Stimulated activated CD4-positive, alpha-beta T cell treated with anti-CD3 and anti-CD28 coated beads, TNF-alpha, amount 100 ng/mL, for 4 hours (primary cell): ENCODE measurements around the gene FKBP3.
A peak's percentile ranks its signal among the peaks of the same experiment; 100 is the strongest.
"Not testable (repeated sequence)": the region's sequence is repeated elsewhere in the genome, so short reads cannot be mapped to it uniquely, and the experiment has no call there.

Experiments used
- DNase-seq, 3 experiments: peaks; one replicate each; pipeline ENCODE4 v3.0.0-alpha.2; 2020; ENCODE audit warnings: low read depth in 3 of 3

Gene FKBP3

DNA sequence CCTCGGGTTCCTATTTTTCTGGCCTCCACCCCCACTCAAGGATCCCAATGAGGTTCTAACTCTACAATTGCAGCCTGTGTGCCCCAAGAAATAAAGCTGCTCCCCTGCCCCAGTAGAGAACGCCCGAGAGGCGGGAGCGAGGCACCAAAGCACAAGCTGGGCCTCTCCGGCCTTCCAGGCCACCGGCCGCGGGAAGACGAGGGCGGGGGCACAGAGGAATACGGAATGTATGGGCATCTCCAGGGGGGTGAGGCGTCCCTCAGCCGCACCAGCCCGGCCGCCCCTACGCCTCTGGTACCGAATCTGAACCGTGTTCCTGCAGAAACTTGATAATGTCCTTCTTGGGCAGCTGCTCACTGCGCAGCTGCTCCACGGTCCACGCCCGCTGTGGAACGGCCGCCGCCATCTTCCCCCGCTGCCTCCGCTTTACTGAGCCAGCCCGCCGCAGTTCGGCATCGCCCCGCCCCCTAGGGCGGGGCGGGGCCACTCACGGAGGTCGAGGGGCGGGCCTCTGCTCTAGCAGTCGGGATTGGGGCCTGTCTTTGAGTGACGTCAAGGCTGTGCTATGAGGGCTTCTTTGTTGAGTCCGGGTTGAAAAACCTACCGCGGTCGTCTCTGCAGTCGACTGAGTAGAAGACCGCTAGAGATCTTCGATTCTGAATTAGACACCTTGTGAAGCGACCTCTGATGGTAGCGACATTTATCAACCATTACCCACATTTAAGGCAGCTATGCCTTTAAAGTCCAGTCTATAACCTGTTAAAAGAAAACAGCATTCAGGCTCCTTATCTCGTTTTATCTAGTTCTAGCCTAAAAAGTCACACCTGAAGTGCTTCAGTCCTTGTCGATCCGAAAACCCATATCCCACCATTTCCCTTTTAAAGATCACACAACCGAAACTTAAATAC is at the start of gene FKBP3:
TSS of gene FKBP3 (minus strand) at position 431 of the 908 bp plus-strand sequence. CDS start at position 406, 25 bp downstream.
- peak; percentile 89 to 91 (median 91) for DNase-seq

DNA sequence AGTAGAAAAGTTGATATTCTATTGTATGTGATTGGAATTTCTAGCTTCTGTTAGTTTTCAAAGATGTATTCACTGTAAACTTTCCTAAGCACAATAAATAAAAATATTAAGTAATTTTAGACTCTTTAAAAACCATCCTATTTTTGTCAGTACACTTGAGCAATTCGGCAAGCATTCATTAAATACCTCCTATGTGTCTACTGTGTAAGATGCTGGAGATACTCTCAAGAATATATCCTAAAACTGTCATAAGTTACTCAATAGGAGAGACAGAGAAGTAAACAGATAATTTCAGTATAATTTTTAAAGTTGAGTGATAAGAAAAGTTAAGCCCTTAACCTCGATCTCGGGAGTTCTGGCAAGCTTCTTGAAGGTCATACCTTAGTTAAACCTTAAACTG is 47.5 kb upstream of the FKBP3 start:
- DNase-seq, result no peak

DNA sequence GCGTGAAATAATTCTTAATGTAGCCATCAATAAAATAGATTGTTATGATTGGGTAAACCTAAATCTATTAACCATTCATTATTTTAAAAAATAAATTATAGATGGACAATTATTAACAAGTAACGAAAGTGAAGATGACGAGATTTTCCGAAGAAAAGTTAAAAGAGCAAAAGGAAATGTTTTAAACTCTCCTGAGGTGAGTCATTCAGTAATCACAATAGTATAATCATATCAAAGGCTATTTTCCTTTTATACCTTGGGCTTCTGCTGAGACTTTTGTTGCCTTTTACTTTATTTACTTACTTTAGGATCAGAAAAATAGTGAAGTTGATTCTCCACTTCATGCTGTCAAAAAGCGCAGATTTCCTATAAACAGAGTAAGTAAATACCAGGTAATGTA is 47.0 kb upstream of the FKBP3 start:
- no peak for DNase-seq

DNA sequence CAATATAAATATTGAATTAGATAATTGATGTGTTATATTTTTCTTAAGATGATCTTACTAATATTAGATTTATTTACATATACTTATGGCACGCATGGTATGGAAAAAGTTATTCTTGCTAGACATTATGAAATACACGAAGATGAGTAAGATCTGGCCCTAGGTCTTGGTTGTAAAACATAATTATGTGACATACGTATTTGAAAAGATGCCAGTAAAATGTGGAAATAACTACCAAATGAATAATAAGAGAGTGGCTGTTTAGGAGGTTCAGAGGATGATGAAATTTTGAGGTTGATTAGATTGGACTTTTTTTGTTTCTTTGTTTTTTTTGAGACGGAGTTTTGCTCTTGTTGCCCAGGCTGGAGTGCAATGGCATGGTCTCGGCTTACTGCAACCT is 42.8 kb upstream of the FKBP3 start:
- no peak for DNase-seq

DNA sequence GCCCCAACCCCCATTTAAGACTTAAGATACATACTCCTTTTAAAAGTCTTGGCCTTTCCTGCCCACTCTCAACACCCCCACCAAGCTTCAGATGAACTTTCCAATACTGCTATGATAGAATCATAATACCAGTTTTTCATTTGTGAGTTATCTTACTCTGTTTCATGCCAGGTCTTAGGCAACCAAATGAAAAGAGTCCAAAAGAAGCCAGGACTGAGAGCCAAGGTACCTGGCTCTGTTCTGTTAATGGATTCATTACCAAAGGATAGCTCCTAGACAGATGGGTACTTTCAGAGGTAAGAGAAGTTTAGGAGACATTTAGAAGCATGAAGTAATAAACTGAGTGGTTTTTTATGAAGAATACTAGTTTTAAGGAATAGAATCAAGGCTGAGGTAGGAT is 35.6 kb upstream of the FKBP3 start:
- DNase-seq, result no peak

DNA sequence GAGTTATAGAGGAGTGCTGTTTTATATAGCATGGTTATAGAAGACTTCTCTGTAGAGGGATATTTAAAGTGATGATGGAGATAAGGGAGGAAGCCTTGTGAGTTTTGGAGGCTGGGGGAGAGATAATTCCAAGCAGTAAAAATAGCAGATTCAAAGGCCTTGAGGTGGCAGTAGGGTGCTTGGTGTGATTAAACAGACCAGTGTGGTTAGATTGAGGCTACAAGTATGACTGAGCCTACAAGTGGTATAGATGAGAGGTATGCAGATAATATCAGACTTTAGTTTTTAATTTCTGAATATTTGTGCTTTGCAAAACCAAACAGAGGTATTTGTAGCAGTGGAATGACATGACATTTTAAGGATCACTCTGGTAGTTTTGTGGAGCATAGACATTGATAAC is 21.8 kb upstream of the FKBP3 start:
- no peak for DNase-seq

DNA sequence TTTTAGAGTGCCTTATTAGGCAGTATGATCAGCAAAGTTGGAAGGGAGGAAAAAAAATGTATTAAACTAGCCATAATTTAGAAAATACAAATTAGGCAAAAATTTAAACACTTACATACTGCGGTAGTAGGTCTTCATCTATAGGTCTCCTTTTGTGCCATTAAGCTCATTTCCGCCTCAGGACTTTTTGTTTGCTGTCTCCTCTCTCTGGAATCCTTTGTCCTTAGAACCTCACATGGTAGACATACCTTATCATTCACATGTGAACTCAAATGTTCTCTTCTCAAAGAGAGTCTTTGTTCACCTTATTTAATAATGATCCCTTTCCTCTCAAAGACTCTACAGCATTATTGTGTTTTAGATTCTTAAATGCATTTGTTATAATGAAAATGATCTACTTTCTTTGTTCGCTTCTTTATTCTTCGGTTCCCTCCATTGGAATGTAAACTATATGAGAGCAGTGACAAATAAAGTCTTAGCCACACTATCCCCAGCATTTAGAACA is 16.2 kb upstream of the FKBP3 start:
- DNase-seq, result no peak

DNA sequence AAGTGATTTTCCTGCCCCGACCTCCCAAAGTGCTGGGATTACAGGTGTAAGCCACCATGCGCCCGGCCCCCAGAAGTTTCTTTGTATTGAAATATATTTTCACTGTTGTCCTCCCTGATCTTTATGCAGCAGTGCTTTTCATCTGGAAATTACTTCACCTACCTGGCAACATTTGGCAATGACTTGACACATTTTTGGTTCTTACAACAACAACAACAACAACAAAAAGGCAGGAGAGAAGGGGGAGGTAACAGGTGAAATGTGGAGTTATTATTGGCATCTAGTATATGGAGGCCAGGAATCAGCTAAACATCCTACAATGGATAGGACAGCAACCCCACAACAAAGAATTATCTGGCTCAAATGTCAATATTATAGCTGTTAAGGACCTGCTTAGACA is 15.3 kb upstream of the FKBP3 start:
- DNase-seq, result no peak

DNA sequence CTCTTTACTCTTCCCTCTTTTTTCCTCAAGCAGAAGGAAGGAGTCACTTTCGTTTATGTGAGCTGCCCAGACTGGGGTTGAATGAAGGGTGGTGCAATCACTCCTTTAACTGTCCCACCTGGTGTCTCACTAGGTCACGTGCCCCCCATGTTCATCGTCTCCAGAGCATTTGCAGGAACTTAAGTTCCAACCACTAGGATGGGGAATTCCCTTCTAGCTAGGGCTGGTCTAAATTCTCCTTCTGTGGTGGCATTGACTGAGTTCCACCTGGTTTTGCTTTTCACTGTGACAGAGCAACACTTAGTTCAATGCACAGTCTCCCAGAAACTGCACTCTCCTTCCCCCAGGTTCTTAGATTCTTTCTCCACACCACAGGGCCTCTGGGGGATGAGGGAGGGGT is 10.9 kb upstream of the FKBP3 start:
- DNase-seq, result no peak

DNA sequence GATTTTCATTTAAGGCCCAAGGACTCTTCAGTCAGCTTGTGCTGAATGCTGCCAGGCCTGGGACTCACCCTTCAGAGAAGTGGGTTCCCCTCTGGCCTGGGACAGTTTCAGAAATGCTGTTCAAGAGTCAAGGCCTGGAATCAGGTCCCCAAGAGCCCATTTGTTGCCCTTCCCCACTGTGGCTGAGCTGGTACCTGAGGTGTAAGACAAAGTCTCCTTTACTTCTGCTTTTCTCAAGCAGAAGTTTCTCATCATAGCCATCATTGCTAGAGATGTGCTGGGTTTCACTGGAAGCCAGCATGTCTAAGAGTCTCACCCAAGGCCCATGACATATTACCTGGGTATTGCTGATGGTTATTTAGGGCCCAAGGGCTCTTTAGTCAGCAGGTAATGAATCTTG is 10.4 kb upstream of the FKBP3 start:
- no peak for DNase-seq

DNA sequence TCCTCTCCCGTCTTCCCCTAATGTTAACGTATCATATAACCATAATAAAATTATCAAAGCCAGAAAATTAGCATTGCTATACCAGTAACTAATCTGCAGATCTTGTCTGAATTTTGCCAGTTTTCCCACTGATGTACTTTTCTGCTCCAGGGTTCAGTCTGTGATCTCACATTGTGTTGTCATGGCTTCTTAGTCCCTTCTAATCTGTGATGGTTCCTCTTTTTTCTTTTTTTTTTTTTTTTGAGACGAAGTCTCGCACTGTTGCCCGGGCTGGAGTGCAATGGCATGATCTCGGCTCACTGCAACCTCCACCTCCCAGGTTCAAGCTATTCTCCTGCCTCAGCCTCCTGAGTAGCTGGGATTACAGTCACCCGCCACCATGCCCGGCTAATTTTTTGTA is 7.8 kb upstream of the FKBP3 start:
- DNase-seq, result not testable (repeated sequence)

DNA sequence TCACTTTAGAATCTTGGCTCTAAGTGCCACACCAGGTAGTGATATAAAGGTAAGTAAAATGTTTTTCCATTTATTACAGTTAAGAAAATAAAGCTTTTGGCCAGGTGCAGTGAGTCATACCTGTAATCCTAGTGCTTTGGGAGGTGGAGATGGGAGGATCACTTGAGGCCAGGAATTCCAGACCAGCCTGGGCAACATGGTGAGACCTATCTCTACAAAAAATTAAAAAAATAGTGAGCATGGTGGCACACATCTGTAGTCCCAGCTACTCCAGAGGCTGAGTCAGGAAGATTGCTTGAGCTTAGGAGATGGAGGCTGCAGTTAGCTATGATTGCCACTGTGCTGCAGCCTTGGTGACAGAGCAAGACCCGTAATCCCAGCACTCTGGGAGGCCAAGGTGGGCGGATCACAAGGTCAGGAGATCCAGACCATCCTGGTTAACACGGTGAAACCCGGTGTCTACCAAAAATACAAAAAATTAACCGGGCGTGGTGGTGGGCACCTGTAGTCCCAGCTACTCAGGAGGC is 6.4 kb upstream of the FKBP3 start:
- DNase-seq, result no peak

DNA sequence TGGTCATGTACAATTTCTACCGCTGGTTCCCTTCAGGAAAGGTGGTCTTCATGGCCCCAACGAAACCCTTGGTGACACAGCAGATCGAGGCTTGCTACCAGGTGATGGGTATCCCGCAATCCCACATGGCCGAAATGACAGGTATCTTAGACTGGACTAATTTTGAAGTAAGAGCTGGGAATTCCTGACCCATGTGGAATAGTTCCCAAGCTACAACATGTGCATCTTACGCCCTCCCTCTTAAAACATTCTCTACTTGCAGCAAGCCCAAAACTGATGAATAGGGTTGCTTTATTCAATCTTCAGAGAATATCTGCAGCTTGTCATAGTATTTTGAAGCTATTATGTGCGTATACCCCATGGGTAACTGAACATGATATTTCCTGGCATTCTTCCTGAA is 2.1 kb upstream of the FKBP3 start:
- no peak for DNase-seq

DNA sequence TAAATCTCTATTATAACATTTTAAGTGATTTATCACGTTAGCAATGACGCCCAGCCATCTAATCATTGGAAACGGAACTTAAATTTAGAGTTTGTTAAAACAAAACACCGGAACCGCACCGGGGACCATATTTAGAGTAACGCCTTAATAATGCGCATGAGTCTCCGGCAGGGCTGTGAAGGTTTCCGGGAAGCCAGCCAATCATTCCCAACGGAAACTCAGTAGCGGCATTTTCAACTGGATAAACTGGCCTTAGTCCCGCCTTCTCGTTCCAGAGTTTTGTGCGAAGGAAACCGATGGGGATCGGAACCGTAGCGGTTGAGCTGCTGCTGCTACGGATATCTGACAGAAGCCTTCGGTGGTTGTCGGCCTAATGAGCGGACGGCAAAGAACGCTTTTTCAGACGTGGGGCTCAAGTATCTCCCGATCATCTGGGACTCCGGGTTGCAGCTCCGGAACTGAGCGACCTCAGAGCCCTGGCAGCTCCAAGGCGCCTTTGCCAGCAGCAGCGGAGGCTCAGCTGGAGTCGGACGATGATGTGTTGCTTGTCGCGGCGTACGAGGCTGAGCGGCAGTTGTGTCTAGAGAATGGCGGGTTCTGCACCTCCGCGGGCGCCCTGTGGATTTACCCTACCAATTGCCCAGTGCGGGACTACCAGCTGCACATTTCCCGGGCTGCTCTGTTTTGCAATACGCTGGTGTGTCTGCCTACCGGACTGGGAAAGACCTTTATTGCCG is 1.5 kb upstream of the FKBP3 start, which contains the start of gene FANCM:
TSS of gene FANCM (plus strand) at position 272 of the 737 bp plus-strand sequence. CDS start at position 374, 102 bp downstream.
- DNase-seq, result peak; percentile 52 to 79 (median 57)

DNA sequence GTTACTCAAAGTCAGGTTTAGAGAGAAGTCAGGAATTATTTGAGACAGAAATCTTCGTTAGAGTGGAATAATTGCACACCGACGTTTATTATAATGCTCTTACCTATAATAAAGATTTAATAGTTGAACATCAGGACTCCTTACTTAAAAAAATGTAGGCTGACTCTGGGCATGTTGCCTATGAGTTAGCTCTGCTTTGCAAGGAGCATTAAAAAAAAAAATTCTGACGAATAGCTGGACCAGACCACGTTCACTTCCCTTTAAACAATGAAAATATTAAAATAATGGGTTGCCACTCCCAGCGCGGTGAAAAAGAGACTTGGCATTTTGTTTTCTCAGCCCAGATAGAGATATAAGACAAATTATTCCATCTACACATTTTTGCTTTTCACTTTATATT is 875 bp upstream of the FKBP3 start:
- DNase-seq, result no peak

DNA sequence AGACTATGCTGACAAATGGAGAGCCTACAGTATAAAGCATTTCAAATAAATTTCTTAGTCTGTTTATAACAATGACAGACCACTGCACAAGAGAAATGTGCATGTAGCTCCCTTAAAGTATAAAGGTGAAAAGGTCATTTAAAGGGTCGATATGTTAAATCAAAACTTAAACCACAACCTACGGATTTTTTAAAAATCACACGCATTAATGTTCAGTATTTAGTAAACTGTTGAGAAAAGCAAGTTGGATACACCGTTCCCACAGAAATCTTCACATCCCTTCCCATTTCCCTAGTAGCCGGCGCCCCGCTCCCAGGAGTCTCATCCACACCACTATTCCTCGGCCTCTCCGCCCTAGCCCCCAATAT is 614 bp downstream of the FKBP3 start:
- DNase-seq, result no peak

DNA sequence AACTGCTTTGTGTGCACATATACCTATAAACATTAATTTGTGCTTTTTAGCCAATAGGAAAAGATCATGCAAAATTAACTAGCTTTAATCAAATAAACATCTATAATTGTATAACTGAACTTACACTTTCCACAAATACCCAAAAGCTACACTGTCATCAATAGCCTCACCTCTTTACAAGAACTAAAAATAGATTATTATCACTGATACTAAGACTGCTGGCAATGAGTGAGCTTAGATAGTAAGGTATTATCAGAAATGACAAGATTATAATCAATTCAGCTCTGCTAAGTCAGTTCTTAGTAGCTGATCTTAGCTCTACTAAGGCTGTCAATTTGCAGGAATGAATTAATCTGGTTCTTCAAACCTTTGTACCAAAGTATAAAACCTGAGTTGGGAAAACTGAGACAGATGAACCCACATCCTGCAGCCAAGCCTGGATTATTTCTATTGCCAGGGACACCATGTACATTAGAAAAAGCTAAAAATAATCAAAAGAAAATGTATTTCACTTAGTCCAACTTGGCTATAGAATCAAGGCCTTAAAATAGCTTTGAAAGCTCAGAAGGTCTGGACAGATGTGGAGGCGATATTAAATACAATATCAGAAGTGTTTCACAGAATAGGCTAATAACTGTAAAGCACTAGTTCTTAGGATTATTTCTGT is 5.2 kb downstream of the FKBP3 start:
- no peak for DNase-seq

DNA sequence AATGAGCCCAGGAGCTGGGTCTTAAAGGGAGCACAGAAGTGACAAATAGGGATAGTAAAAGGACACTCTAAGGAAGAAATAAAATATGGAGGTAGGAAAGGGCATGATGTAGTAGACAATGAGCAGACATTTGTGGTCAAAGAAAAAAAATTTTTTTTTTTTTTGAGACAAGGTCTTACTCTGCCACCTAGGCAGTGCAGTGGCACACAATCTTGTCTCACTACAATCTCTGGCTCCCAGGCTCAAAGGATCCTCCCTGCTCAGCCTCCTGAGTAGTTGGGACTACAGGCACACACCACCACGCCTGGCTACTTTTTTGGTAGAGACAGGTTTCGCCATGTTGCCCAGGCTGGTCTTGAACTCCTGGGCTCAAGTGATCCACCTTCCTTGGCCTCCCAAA is 8.5 kb downstream of the FKBP3 start:
- DNase-seq, result no peak

DNA sequence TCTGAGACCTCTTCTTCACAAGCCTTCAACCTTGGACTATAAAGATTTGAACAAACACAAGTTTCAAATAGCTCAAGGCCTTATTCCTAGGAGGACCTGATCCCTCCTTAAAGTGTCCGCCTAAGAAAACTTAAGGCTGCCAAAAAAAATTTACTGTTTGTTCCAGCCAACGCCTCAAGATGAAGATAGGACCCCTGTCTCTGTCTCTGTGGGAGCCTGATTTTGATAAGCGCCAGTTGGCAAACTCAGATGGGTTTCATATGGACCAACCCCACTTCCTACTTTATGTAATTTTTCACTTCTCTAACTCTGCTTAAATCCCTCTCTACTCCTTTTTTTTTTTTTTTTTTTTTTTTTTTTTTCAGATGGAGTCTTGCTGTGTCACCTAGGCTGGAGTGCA is 11.0 kb downstream of the FKBP3 start:
- no peak for DNase-seq

DNA sequence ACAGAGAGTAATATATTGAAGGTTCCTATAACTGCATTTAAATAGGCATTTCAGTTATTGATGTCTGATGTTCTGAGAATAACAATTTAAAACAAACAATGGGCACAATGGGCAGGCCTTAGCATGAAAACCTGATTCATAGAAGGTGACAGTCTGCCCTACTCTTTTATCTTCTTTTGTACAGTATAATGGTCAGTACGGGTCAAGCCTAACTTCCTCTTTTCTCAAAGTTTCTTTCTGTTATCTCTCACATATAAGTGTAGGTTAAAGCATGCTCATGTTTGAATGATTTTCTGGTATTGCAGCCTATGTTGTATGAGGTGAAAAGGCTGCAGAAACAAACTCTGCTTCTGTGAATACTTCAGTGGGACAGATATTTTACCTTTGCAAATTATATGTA is 14.2 kb downstream of the FKBP3 start:
- no peak for DNase-seq

DNA sequence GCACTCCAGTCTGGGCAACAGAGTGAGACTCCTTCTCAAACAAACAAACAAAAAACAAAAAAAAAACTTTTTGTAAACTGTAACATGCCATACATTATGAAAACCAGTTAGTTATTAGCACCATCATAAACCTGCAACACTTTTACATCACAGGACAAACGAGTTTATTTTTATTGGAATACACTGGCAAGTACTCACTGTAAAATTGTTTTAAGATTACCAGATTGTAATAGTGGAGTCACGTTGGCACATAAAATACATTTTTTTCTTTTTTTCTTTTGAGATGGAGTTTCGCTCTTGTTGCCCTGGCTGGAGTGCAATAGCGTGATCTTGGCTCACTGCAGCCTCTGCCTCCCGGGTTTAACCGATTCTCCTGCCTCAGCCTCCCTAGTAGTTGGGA is 15.7 kb downstream of the FKBP3 start:
- no peak for DNase-seq

DNA sequence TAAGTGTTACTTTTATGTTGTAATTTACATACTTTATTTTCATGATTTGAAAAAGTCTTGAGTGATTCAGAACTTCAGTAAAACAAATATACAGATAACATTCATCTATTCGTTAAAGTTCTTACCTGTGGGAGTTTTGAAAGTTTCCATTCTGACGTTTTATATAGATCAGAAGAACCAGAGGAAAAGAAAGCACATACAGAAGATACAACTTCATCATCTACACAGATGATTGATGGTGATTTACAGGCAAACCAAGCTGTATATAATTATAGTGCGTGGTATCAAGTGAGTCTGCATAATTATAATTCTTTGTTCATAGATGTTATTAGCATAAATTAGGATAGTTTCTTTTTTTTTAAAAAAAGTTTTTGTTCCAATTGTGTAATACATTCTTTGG is 20.0 kb downstream of the FKBP3 start:
- DNase-seq, result no peak
